A549 treated with Hydrocortisone at 1 μM for 4 hours (cell line): ENCODE measurements around the gene ARRB1. TPM values are rescaled to one million over a fixed set of nuclear protein-coding genes. Genes with fewer than 3 reads are reported as not detected.

ENCODE experiments used
- total RNA-seq: library from RNA; stranded (reverse); fragments of 200-300 nt; extraction: Qiagen RNA extraction; gene quantifications from 5 replicates; pipeline ENCODE4 v1.2.3, GENCODE V29; 2022

The ARRB1 gene
- 10.3 to 19.3 TPM (median 17.6 TPM) in 5 replicates for total RNA-seq

DNA sequence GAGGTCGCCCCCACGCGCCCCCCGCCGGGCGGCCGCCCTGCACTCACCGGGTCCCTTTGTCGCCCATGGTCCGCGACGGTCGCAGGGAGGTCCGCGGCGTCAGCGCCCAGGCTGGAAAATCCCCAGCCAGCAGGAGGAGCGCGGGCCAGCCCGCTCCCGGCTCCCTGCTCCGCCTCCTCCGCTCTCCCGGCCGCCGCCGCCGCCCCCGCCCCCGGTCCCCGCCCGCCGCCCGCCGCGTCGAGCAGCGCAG is at the start of gene ARRB1:
Gene ARRB1, minus strand, starts transcription at position 121 of the 250 bp plus-strand sequence. Its CDS starts 54 bp downstream, at position 67.

DNA sequence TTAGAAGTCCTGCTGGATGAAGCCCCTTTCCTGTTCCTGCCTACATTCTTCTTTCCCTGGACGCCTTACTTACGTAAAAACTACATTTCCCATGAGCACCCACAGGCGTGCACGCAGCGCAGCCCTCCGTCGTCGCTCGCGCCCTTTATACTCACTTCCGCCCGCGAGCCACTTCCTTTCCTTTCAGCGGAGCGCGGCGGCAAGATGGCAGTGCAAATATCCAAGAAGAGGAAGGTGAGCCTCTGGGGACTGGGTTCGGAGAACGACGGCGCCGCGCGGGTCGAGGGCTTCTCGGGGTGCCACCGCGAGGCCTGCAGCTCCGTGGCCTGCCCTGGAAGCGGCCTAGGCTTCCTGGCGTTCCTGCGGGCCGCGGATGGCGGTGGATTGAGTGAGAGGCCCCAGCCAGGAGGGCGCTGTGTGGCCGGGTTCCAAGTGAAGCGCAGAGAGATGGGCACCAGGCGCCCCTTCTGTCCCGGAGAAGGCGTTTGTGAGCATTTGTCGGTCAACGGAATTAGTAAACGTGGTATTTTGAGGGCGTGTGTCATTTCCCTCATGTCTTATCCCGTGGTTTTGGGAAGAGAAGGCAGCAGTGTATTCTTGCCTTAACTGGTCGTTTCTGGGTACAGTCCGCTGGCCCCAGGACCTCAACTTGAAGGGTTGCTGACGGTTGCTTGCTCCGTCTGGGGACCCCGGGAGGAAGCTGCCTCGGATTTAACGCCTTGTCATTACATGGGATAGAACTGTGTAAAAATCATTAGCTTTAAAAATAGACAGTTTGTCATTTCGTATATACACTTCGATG is 48.1 kb upstream of the ARRB1 start, which contains the start of gene RPS3:
Gene RPS3, plus strand, starts transcription at position 175 of the 802 bp plus-strand sequence. Its CDS starts 30 bp downstream, at position 205.

DNA sequence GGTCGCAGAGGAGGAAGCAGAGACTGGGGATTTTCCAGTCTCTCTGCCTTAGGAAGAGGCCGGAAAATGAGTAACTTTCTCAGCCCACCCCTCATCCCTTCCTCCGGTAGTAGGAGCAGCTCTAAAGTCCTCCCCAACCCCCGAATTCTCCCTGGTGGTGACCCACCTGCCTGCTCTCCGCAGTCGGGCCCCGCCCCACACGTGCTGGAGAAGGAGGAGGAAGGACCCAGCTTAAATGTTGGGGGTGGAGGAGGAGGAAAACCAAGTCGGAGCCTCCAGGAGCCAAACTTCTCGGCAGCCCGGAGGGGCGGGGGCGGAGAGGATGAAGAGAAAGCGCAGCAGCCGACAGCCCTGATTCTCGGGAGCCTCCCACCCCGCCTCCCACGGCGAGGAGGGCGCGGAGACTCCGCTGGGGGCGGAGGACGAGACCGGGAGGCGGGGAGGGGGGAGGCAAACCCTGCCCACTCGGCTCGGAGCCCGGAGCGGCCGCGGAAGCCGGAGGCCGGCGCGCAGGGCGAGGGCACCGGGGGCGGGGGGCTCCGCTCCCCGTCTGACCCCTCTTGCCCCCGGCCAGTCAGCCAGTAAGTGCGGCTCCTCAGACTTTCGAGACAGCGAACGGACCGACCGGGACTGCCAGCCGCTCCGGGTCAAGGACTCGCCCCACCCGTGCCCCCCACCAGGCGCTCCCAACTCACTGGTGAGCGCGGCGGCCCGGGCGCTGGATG is 111.0 kb downstream of the ARRB1 start, which contains the start of gene TPBGL:
Gene TPBGL, plus strand, starts transcription at position 464 of the 725 bp plus-strand sequence. CDS start 276 bp downstream, outside the sequence.

Other genes with a start within 250 kb of the ARRB1 start
- gene SLCO2B1, start 200.6 kb downstream of the ARRB1 start, total RNA-seq, result 3.0 to 5.2 TPM (median 3.6 TPM) in 5 replicates
- 0.09 to 0.28 TPM (median 0.14 TPM) in 5 replicates for gene TPBGL, start 110.9 kb downstream of the ARRB1 start, total RNA-seq
- gene RPS3, start 47.9 kb upstream of the ARRB1 start, total RNA-seq, result 3,265 to 4,666 TPM (median 3,450 TPM) in 5 replicates
- 0.82 to 1.5 TPM (median 0.89 TPM) in 5 replicates for gene KLHL35, start 81.5 kb upstream of the ARRB1 start, total RNA-seq
- 11.8 to 15.2 TPM (median 12.6 TPM) in 5 replicates for gene GDPD5, start 174.3 kb upstream of the ARRB1 start, total RNA-seq
- 80.0 to 90.3 TPM (median 86.9 TPM) in 5 replicates for gene SERPINH1, start 210.6 kb upstream of the ARRB1 start, total RNA-seq